HCT116 (cell line): Measurements from ENCODE around the gene HOXB8. TPM values are rescaled to one million over a fixed set of nuclear protein-coding genes. Genes with fewer than 3 reads are reported as not detected.

ENCODE experiments used
- ATAC-seq: fragments of 200-7000 bp; cut with Tn5 transposase; 2 replicates; pipeline ENCODE4 v1.9.1; 2020; ENCODE audit warnings: mild to moderate bottlenecking, moderate library complexity
- BruUV-seq: library from RNA; stranded (reverse); fragments of 400-500 nt; replicated peaks from 2 replicates; lab custom pipeline; 2021; lab: Mats Ljungman, UMichigan
- CTCF ChIA-PET: fragments of 300-600 bp; sonication (Branson Sonifier 250); formaldehyde crosslinking; loops from one replicate; lab custom pipeline; 2021; ENCODE audit warnings: antibody characterized with exemption; lab: Charles Lee
- POLR2A ChIA-PET: fragments of 300-600, 350-600 bp; sonication (Branson Sonifier 250); formaldehyde crosslinking; loops from one replicate; lab custom pipeline; 2021; ENCODE audit warnings: antibody characterized with exemption; lab: Charles Lee
- RAD21 ChIA-PET, 2 experiments: fragments of 300-600 bp; sonication (Branson Sonifier 250); formaldehyde crosslinking; loops; one replicate each; lab custom pipeline; 2023; ENCODE audit warnings: low total read pairs in 2 of 2; ENCODE audit not compliant: uncharacterized antibody in 2 of 2, unreplicated experiment in 2 of 2, low non-redundant PET in 1 of 2; lab: Charles Lee
- DNase-seq: peaks from one replicate; pipeline ENCODE4 v3.0.0-alpha.2; 2010; ENCODE audit warnings: low read depth, low spot score
- H2AFZ ChIP-seq: fragments of 200-600 bp; shearing (Covaris generic), sonication (generic); 2 replicates; pipeline ENCODE4 v1.6.1; 2017; ENCODE audit warnings: low read depth, mixed run types, mixed read lengths, antibody characterized with exemption, low read length; ENCODE audit not compliant: poor library complexity, severe bottlenecking
- H3K27ac ChIP-seq: 2 replicates; pipeline ENCODE4 v1.5.1; 2012; ENCODE audit warnings: low read depth, low read length
- H3K27me3 ChIP-seq: fragments of 200-600 bp; sonication (generic); 2 replicates; pipeline ENCODE4 v1.6.1; 2016; ENCODE audit warnings: mixed run types, low read length, mixed read lengths; ENCODE audit not compliant: insufficient read depth
- H3K36me3 ChIP-seq, 2 experiments: fragments of 200-500 bp in 1 of 2; fragments of 200-600 bp in 1 of 2; sonication (Bioruptor generic) in 1 of 2; sonication (generic) in 1 of 2; 2 replicates each; pipeline versions ENCODE4 v1.5.1 to v1.6.1; 2014 to 2016; ENCODE audit warnings: low read length in 2 of 2, inconsistent platforms in 1 of 2, mixed read lengths in 1 of 2, mixed run types in 1 of 2; ENCODE audit not compliant: insufficient read depth in 2 of 2, control insufficient read depth in 1 of 2
- H3K4me1 ChIP-seq, 2 experiments: fragments of 200-600 bp in 1 of 2; sonication (generic) in 1 of 2; 2 replicates each; pipeline versions ENCODE4 v1.5.1 to v1.6.1; 2012 to 2017; ENCODE audit warnings: low read length in 2 of 2, inconsistent platforms in 1 of 2, mild to moderate bottlenecking in 1 of 2, mixed read lengths in 1 of 2, mixed run types in 1 of 2, moderate library complexity in 1 of 2; ENCODE audit not compliant: insufficient read depth in 2 of 2, control insufficient read depth in 1 of 2
- H3K4me2 ChIP-seq: fragments of 200-600 bp; sonication (generic); 2 replicates; pipeline ENCODE4 v1.6.1; 2017; ENCODE audit warnings: mixed run types, low read length, mixed read lengths
- H3K4me3 ChIP-seq, 2 experiments: fragments of 200-600 bp in 1 of 2; sonication (generic) in 1 of 2; replicated peaks in 1 of 2; 2 replicates each; pipeline ENCODE4 v1.5.1; 2011 to 2016; ENCODE audit warnings: low read length in 2 of 2, control low read depth in 1 of 2, low read depth in 1 of 2, mild to moderate bottlenecking in 1 of 2, mixed read lengths in 1 of 2, mixed run types in 1 of 2
- H3K79me2 ChIP-seq: fragments of 200-600 bp; sonication (generic); 2 replicates; pipeline ENCODE4 v1.6.1; 2017; ENCODE audit warnings: mild to moderate bottlenecking, mixed run types, low read length, moderate library complexity, mixed read lengths; ENCODE audit not compliant: insufficient read depth
- H3K9ac ChIP-seq: fragments of 200-600 bp; sonication (generic); 2 replicates; pipeline ENCODE4 v1.6.1; 2016; ENCODE audit warnings: low read length, mixed read lengths
- H3K9me2 ChIP-seq: fragments of 200-600 bp; sonication (generic), shearing (Covaris generic); 2 replicates; pipeline ENCODE4 v1.6.1; 2017; ENCODE audit warnings: mixed run types, mild to moderate bottlenecking, moderate library complexity; ENCODE audit not compliant: insufficient read depth
- H3K9me3 ChIP-seq, 2 experiments: fragments of 200-500 bp in 1 of 2; fragments of 200-600 bp in 1 of 2; sonication (Bioruptor generic) in 1 of 2; sonication (generic) in 1 of 2; 2 replicates each; pipeline ENCODE4 v1.6.1; 2014 to 2017; ENCODE audit warnings: low read length in 2 of 2, mixed read lengths in 2 of 2, inconsistent platforms in 1 of 2, low read depth in 1 of 2, mild to moderate bottlenecking in 1 of 2, mixed run types in 1 of 2, moderate library complexity in 1 of 2; ENCODE audit not compliant: control insufficient read depth in 1 of 2, insufficient read depth in 1 of 2
- H4K20me1 ChIP-seq: fragments of 200-600 bp; sonication (generic), shearing (Covaris generic); 2 replicates; pipeline ENCODE4 v1.6.1; 2017; ENCODE audit warnings: mixed run types, mild to moderate bottlenecking, moderate library complexity; ENCODE audit not compliant: insufficient read depth
- EGR1 ChIP-seq: IDR thresholded peaks from 2 replicates; pipeline ENCODE4 v1.6.1; 2012; ENCODE audit warnings: low read depth
- ELF1 ChIP-seq: IDR thresholded peaks from 2 replicates; pipeline ENCODE4 v1.6.1; 2012; ENCODE audit warnings: low read depth, borderline replicate concordance
- EZH2phosphoT487 ChIP-seq: fragments of 200-600 bp; IDR thresholded peaks from 2 replicates; pipeline ENCODE4 v1.6.1; 2018; ENCODE audit warnings: antibody characterized with exemption, borderline replicate concordance
- FOSL1 ChIP-seq: IDR thresholded peaks from 2 replicates; pipeline ENCODE4 v1.6.1; 2012; ENCODE audit warnings: low read depth
- MAX ChIP-seq: IDR thresholded peaks from 2 replicates; pipeline ENCODE4 v1.6.1; 2012
- POLR2A ChIP-seq: IDR thresholded peaks from 2 replicates; pipeline ENCODE4 v1.7.0; 2011; ENCODE audit warnings: borderline replicate concordance; ENCODE audit not compliant: insufficient read depth, insufficient read length; ENCODE audit errors: extremely low read depth
- TCF7L2 ChIP-seq: IDR thresholded peaks from 2 replicates; pipeline ENCODE4 v1.7.0; 2011; ENCODE audit warnings: borderline replicate concordance, inconsistent platforms; ENCODE audit not compliant: insufficient read depth, insufficient read length; ENCODE audit errors: extremely low read depth
- ZFX ChIP-seq: fragments of 450-650 bp; IDR thresholded peaks from 2 replicates; pipeline ENCODE4 v1.6.1; 2017
- intact Hi-C: fragments of 100-400 bp; cut with micrococcal nuclease; formaldehyde crosslinking; loops from 2 replicates; pipeline ENCODE4 v1.10.0; 2022
- total RNA-seq: library from RNA; stranded (reverse); gene quantifications from one replicate; pipeline ENCODE4 v1.2.1, GENCODE V29; 2021; ENCODE audit not compliant: unreplicated experiment

HOXB8 gene
- total RNA-seq, 1 experiment from 2014 or later: 44.7 TPM

GRCh38 chr17:48615963-48616716 lies 1.0 kb upstream of the HOXB8 start:
- TF ChIP-seq EZH2phosphoT487 (no peak), TCF7L2 (no peak), EGR1 (0 out of 2 replicates have a peak, but pooled peaks have one; percentile 15), ELF1 (no peak), MAX (no peak), POLR2A (no peak), ZFX (no peak), FOSL1 (no peak)
- Histone ChIP-seq H4K20me1 (no peaks in the 10 kb centered on the region), H3K27me3 (no peaks in the 10 kb centered on the region), H3K4me1 (peaks cover 8 to 49% of the 10 kb centered on the region in 2 experiments; a peak in 3 of 4 replicates), H3K4me2 (peak overlapping the region; percentile 95), H2AFZ (no peak overlapping the region), H3K4me3 (peak overlapping the region; percentile 80 to 90), H3K27ac (peak overlapping the region; percentile 88), H3K9me3 (no peaks in the 10 kb centered on the region), H3K79me2 (peaks cover 62% of the 10 kb centered on the region), H3K36me3 (no peaks in the 10 kb centered on the region), H3K9me2 (no peaks in the 10 kb centered on the region), H3K9ac (peak overlapping the region; percentile 97)
- intact Hi-C loops: loop anchor here (5.0 to 10.0 kb wide), 2 partner anchors 131 to 264 kb away; no protein-coding TSS in a partner anchor
- RAD21 ChIA-PET: interaction anchor here in 1 of 2 experiments (0.6 kb wide), 1 partner anchor 192 kb away, joined by 3 read pairs; no protein-coding TSS in a partner anchor
- BruUV-seq: no TSS peak
- ATAC-seq (no peak), DNase-seq (no peak)
- CTCF ChIA-PET: interaction anchor here (1.5 to 3.7 kb wide), 8 partner anchors 9 to 591 kb away, joined by 4 to 21 read pairs (median 8); no protein-coding TSS in a partner anchor
- POLR2A ChIA-PET: interaction anchor here (1.2 to 1.4 kb wide), 3 partner anchors 10 to 376 kb away, joined by 3 to 4 read pairs (median 3); no protein-coding TSS in a partner anchor
